Endothelial cell of hepatic sinusoid (primary cell): Measurements from ENCODE around the gene TUBA1A.
"Not testable (repeated sequence)": the region's sequence is repeated elsewhere in the genome, so short reads cannot be mapped to it uniquely, and the experiment has no call there.

Source experiments
- in situ Hi-C: cut with HindIII; loops from 2 replicates; pipeline ENCODE4 v1.10.0; 2017; ENCODE audit warnings: low sequenced_read_pairs

Gene TUBA1A

GRCh38 chr12:49206389-49206788 lies 17.5 kb upstream of the TUBA1A start:
- in situ Hi-C loops, result no loop called here

- in situ Hi-C loops, result loop anchor here (5.0 kb wide), 1 partner anchor 36 kb away; no protein-coding TSS in a partner anchor
Observed at GRCh38 chr12:49201595-49202295, 12.9 kb upstream of the TUBA1A start.

- in situ Hi-C loops, result loop anchor here (5.0 kb wide), 1 partner anchor 36 kb away; no protein-coding TSS in a partner anchor
Observed at GRCh38 chr12:49200919-49201594, 12.2 kb upstream of the TUBA1A start.

GRCh38 chr12:49198431-49199155 lies 9.7 kb upstream of the TUBA1A start:
- in situ Hi-C loops, result no loop called here

- in situ Hi-C loops, result no loop called here
Observed at GRCh38 chr12:49197256-49197655, 8.4 kb upstream of the TUBA1A start.

- in situ Hi-C loops, result no loop called here
Observed at GRCh38 chr12:49195736-49196135, 6.9 kb upstream of the TUBA1A start.

GRCh38 chr12:49193746-49194145 lies 4.9 kb upstream of the TUBA1A start:
- in situ Hi-C loops, result not testable (repeated sequence)

- in situ Hi-C loops, result not testable (repeated sequence)
Observed at GRCh38 chr12:49191498-49191897, 2.6 kb upstream of the TUBA1A start.

- in situ Hi-C loops, result no loop called here
Observed at GRCh38 chr12:49190974-49191373, 2.1 kb upstream of the TUBA1A start.

GRCh38 chr12:49189731-49190716 lies 1.1 kb upstream of the TUBA1A start:
- in situ Hi-C loops, result no loop called here

- in situ Hi-C loops, result no loop called here
Observed at GRCh38 chr12:49188201-49188915, 522 bp downstream of the TUBA1A start.

GRCh38 chr12:49187184-49187583 lies 1.7 kb downstream of the TUBA1A start:
- in situ Hi-C loops, result no loop called here

GRCh38 chr12:49186307-49186706 lies 2.6 kb downstream of the TUBA1A start:
- in situ Hi-C loops, result not testable (repeated sequence)

- in situ Hi-C loops, result not testable (repeated sequence)
Observed at GRCh38 chr12:49184697-49185096, 4.2 kb downstream of the TUBA1A start.

GRCh38 chr12:49183214-49183950 lies 5.5 kb downstream of the TUBA1A start:
- in situ Hi-C loops, result not testable (repeated sequence)

GRCh38 chr12:49174218-49174617 lies 14.7 kb downstream of the TUBA1A start:
- in situ Hi-C loops, result no loop called here

GRCh38 chr12:49170924-49171323 lies 18.0 kb downstream of the TUBA1A start:
- in situ Hi-C loops, result no loop called here

- in situ Hi-C loops, result no loop called here
Observed at GRCh38 chr12:49165114-49165513, 23.8 kb downstream of the TUBA1A start.

GRCh38 chr12:49161901-49162300 lies 27.0 kb downstream of the TUBA1A start:
- in situ Hi-C loops, result not testable (repeated sequence)
